A673 (cell line): ENCODE data around the gene PDZD8. TPM values are rescaled to one million over a fixed set of nuclear protein-coding genes. Genes with fewer than 3 reads are reported as not detected.

ENCODE experiments used
- BruUV-seq: library from RNA; stranded (reverse); fragments of 400-500 nt; replicated peaks from 2 replicates; lab custom pipeline; 2021; lab: Mats Ljungman, UMichigan
- CTCF ChIA-PET: fragments of 300-600 bp; sonication (Branson Sonifier 250); formaldehyde crosslinking; loops from one replicate; lab custom pipeline; 2022; ENCODE audit warnings: antibody characterized with exemption; lab: Charles Lee
- POLR2A ChIA-PET: fragments of 300-600 bp; sonication (Branson Sonifier 250); formaldehyde crosslinking; loops from one replicate; lab custom pipeline; 2022; ENCODE audit warnings: antibody characterized with exemption; ENCODE audit not compliant: low non-redundant PET; lab: Charles Lee
- DNase-seq: peaks from one replicate; pipeline ENCODE4 v3.0.0-alpha.2; 2015; ENCODE audit warnings: low spot score
- H3K27ac ChIP-seq: fragments of 200-600 bp; sonication (generic); 2 replicates; pipeline ENCODE4 v1.5.1; 2016; ENCODE audit warnings: mixed run types, low read depth, mild to moderate bottlenecking, mixed read lengths, antibody characterized with exemption, low read length; ENCODE audit not compliant: poor library complexity, severe bottlenecking
- H3K27me3 ChIP-seq: fragments of 200-600 bp; sonication (generic); replicated peaks from 2 replicates; pipeline ENCODE4 v1.6.1; 2017; ENCODE audit warnings: mixed run types, low read depth, mild to moderate bottlenecking, mixed read lengths, antibody characterized with exemption, low read length; ENCODE audit not compliant: insufficient read depth, poor library complexity
- H3K36me3 ChIP-seq: fragments of 200-600 bp; sonication (generic); 2 replicates; pipeline ENCODE4 v1.6.1; 2016; ENCODE audit warnings: mixed run types, mild to moderate bottlenecking, mixed read lengths, antibody characterized with exemption, low read length; ENCODE audit not compliant: insufficient read depth, poor library complexity, severe bottlenecking
- H3K4me1 ChIP-seq: fragments of 200-600 bp; sonication (generic); 2 replicates; pipeline ENCODE4 v1.6.1; 2017; ENCODE audit warnings: mixed run types, mild to moderate bottlenecking, mixed read lengths, antibody characterized with exemption, low read length; ENCODE audit not compliant: insufficient read depth, poor library complexity, severe bottlenecking
- H3K4me3 ChIP-seq: fragments of 200-600 bp; sonication (generic); 2 replicates; pipeline ENCODE4 v1.5.1; 2016; ENCODE audit warnings: low read depth, mixed run types, mild to moderate bottlenecking, mixed read lengths, low read length; ENCODE audit not compliant: poor library complexity, severe bottlenecking
- H3K9me3 ChIP-seq: fragments of 200-600 bp; sonication (generic); 2 replicates; pipeline ENCODE4 v1.6.1; 2016; ENCODE audit warnings: mixed run types, low read depth, mild to moderate bottlenecking, mixed read lengths, antibody characterized with exemption, low read length; ENCODE audit not compliant: poor library complexity, severe bottlenecking
- CTCF ChIP-seq: fragments of 300-800, 200-600 bp; sonication (generic); conservative IDR thresholded peaks from 2 replicates; pipeline ENCODE4 v1.5.1; 2017; ENCODE audit warnings: low read depth, mild to moderate bottlenecking, antibody characterized with exemption, low read length, moderate library complexity, mixed read lengths
- EZH2 ChIP-seq: fragments of 200-600 bp; sonication (generic); IDR thresholded peaks from 2 replicates; pipeline ENCODE4 v1.6.1; 2017; ENCODE audit warnings: borderline replicate concordance, low read depth, mild to moderate bottlenecking, mixed read lengths, antibody characterized with exemption, low read length; ENCODE audit not compliant: poor library complexity, severe bottlenecking
- intact Hi-C: fragments of 100-400 bp; cut with micrococcal nuclease; formaldehyde crosslinking; loops from one replicate; pipeline ENCODE4 v1.10.0; 2022; ENCODE audit not compliant: unreplicated experiment
- total RNA-seq: library from RNA; stranded (reverse); gene quantifications from 2 replicates; pipeline ENCODE4 v1.2.3, GENCODE V29; 2021

The PDZD8 gene
- total RNA-seq, 1 experiment from 2014 or later, result 29.5 TPM

GRCh38 chr10:117255835-117256460 is 119.3 kb downstream of the PDZD8 start:
- ChIA-PET CTCF (no interaction called here), POLR2A (no interaction called here)
- no peak for DNase-seq
- Histone ChIP-seq H3K27ac (no peak overlapping the region), H3K27me3 (no peaks in the 10 kb centered on the region), H3K4me3 (no peak overlapping the region), H3K9me3 (no peaks in the 10 kb centered on the region), H3K36me3 (no peaks in the 10 kb centered on the region), H3K4me1 (no peaks in the 10 kb centered on the region)
- intact Hi-C loops, result no loop called here
- no TSS peak for BruUV-seq
- TF ChIP-seq CTCF (no peak), EZH2 (no peak)

- Histone ChIP-seq H3K9me3 (no peaks in the 10 kb centered on the region), H3K36me3 (no peaks in the 10 kb centered on the region), H3K27me3 (peaks cover under 1% of the 10 kb centered on the region), H3K27ac (no peak overlapping the region), H3K4me3 (no peak overlapping the region), H3K4me1 (no peaks in the 10 kb centered on the region)
- ChIA-PET CTCF (no interaction called here), POLR2A (no interaction called here)
- no TSS peak for BruUV-seq
- TF ChIP-seq CTCF (no peak), EZH2 (no peak)
- DNase-seq, result no peak
- intact Hi-C loops, result no loop called here
Observed at GRCh38 chr10:117254774-117255735, 120.2 kb downstream of the PDZD8 start.

GRCh38 chr10:117254338-117254737 is 120.9 kb downstream of the PDZD8 start:
- DNase-seq, result no peak
- POLR2A ChIA-PET, result no interaction called here
- TF ChIP-seq CTCF (no peak), EZH2 (no peak)
- H3K4me3 ChIP-seq, result no peak overlapping the region
- intact Hi-C loops, result no loop called here
- peaks cover 7% of the 10 kb centered on the region for H3K27me3 ChIP-seq
- BruUV-seq, result no TSS peak
- no peaks in the 10 kb centered on the region for H3K36me3 ChIP-seq
- H3K27ac ChIP-seq, result no peak overlapping the region
- no peaks in the 10 kb centered on the region for H3K4me1 ChIP-seq
- H3K9me3 ChIP-seq, result no peaks in the 10 kb centered on the region
- CTCF ChIA-PET, result no interaction called here
